ENCODE measurements around the gene SLC22A6.
"Not testable (repeated sequence)": the region's sequence is repeated elsewhere in the genome, so short reads cannot be mapped to it uniquely, and the experiment has no call there.

Gene SLC22A6

GRCh38 chr11:62985041-62985750, 429 bp upstream of the SLC22A6 start:
- no peak for FAIRE-seq
- no peak for DNase-seq (ENCODE audit: low spot score)

- DNase-seq (ENCODE audit: low spot score) (no peak), FAIRE-seq (no peak)
Observed at GRCh38 chr11:62983536-62984199, 1.1 kb downstream of the SLC22A6 start.

DNA sequence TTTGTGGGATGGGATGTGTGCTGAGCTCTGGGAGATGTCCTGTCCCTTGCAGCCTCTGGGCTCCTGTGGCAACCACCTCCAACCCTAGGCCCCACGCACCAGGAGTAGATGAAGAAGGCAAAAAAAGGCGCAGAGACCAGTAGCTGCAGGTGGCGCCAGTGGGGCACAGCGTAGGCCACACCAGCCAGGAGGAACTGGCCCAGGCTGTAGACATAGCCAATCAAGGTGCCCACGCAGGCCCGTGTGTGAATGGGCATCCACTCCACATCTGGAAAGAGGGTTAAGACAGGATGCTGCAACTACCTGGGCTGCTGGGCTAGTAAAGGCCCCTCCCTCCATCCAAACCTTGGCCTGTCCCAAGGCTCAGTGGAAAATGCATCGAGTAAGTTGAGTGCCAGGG, 3.0 kb downstream of the SLC22A6 start:
- DNase-seq (ENCODE audit: low spot score) (no peak), FAIRE-seq (no peak)

- no peak for DNase-seq (ENCODE audit: low spot score)
- FAIRE-seq, result no peak
Observed at GRCh38 chr11:62980133-62980760, 4.5 kb downstream of the SLC22A6 start.

DNA sequence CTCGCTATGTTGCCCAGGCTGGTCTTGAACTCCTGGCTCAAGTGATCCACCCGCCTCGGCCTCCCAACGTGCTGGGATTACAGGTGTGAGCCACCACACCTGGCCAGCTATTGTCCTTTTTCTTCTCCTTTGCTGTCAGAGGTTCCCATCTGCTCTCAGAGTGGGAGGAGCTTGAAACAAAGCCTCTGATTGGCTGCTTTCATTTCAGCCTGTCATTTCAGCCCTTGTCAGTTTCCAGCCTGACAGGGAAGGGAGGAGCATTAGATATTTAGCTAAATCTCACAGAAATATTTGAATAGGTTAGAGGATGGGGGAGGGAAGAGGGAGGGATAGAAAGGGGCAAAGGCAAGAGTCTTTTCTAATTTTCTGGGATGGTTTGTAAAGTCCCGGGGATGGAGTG, 8.7 kb downstream of the SLC22A6 start:
- DNase-seq (ENCODE audit: low spot score) (no peak), FAIRE-seq (no peak)

GRCh38 chr11:62974848-62975522, 9.8 kb downstream of the SLC22A6 start:
- FAIRE-seq (no peak), DNase-seq (ENCODE audit: low spot score) (no peak)

- DNase-seq (ENCODE audit: low spot score), result no peak
- FAIRE-seq, result no peak
Observed at GRCh38 chr11:62965574-62965973, 19.2 kb downstream of the SLC22A6 start.

DNA sequence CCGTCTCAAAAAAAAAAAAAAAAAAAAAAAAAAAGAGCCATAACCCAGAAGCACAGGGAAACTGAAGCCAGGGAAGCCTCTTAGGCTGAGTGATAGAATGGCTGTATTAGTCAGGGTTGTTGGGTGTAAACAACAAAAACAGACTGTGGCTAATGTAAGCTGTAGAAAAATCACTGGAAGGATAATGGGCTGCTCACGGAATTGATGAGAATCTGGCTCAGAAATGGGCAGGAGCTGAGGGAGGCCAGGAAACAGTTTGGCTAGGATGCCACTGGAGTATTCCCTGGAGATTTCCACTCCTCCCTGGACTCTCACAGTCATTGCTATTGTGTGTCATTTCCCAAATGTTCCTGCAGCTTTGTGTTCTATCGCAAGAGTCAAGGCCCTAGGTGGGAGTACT, 22.4 kb downstream of the SLC22A6 start:
- DNase-seq (ENCODE audit: low spot score) (no peak), FAIRE-seq (no peak)

GRCh38 chr11:62961017-62961570, 23.7 kb downstream of the SLC22A6 start:
- DNase-seq (ENCODE audit: low spot score) (no peak), FAIRE-seq (no peak)

DNA sequence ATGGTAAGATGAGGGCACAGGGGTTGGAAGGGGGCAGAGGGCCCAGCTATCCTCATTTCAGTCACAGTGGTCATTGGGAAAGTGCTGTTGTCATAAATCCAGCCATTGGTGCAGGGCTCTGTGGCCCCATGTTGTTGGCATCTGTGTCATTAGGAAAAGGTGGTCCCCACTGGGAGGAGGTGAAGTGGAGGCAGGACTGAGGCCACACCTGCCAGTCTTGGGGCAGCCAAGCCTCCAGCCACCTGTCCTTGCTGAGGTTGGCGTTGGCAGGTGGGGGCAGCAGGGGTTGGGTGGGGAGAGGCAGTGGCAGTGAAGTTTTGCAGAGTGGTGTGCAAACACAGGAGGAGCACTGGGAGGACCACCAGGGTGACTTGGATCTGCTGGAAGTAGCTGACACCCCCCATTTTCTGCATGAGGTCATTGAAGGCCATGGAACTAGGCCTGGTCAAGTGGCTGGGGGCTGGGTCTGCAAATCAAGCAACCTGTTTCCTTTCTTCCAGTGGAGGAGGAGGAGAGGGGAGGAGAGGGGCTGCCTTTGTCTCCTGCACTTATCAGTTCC, 25.3 kb downstream of the SLC22A6 start:
- DNase-seq (ENCODE audit: low spot score) (no peak), FAIRE-seq (no peak)

- no peak for FAIRE-seq
- DNase-seq (ENCODE audit: low spot score), result no peak
Observed at GRCh38 chr11:62958547-62959421, 26.0 kb downstream of the SLC22A6 start.

GRCh38 chr11:62957147-62957546, 27.6 kb downstream of the SLC22A6 start:
- FAIRE-seq, result no peak
- DNase-seq (ENCODE audit: low spot score), result no peak

- no peak for FAIRE-seq
- no peak for DNase-seq (ENCODE audit: low spot score)
Observed at GRCh38 chr11:62954478-62954877, 30.3 kb downstream of the SLC22A6 start.

- DNase-seq (ENCODE audit: low spot score) (no peak), FAIRE-seq (no peak)
Observed at GRCh38 chr11:62953811-62954210, 31.0 kb downstream of the SLC22A6 start.

DNA sequence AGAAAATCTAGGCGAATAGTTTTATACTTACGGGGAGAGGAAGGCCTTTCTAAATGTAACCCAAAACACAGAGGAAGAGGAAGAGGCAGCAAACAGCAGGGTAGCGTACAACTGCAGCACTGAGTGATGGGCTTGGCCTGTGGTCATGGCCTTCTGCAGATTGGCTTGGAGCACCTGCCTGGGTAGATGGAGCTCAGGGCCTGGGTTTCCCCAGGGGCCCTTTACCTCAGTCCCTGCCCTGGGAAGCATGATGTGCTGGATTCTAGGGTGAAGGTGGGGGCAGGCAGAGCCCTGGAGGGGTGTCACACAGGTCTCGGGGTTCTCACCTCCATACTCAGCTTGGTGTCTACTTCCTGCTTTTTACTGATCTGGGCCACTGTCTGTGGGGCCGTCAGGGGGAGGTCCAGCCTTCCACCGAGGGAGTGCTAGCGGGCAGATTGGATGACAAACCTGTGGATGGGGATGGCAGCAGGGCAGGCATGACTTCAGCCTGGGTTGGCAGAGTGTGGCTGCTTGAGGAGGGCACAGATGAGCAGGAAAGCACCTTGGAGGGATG, 35.9 kb downstream of the SLC22A6 start:
- DNase-seq (ENCODE audit: low spot score) (no peak), FAIRE-seq (no peak)

DNA sequence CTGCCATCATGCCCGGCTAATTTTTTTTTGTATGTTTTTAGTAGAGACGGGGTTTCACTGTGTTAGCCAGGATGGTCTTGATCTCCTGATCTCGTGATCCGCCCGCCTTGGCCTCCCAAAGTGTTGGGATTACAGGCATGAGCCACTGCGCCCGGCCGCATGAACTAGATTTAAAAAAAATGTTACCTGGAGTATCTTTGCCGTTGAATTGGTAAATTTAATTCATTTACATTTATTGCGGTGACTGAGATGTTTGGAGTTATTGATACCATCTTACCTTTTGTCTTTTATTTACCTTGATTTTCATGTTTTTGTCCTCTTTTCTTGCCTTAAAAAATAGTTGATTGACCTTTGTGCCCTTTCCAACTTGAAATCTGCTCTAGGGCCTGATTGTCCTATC, 39.2 kb downstream of the SLC22A6 start:
- not testable (repeated sequence) for DNase-seq (ENCODE audit: low spot score); FAIRE-seq

- FAIRE-seq; DNase-seq (ENCODE audit: low spot score): not testable (repeated sequence)
Observed at GRCh38 chr11:62937528-62937927, 47.2 kb downstream of the SLC22A6 start.

DNA sequence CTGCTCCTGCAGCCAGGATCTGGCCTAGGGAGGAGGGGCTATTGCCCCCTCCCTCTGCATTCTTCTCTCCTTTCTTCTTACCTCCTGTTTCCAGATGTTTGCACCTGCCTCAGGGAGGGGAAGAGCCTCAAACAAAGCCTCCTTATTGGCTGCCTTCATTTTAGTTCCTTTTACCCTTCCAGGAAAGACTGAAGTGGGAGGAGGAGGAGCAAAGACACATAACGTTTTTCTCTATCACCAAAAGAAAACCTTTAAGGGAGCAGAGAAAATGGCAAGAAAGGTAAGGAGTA, 50.3 kb downstream of the SLC22A6 start:
- FAIRE-seq (no peak), DNase-seq (ENCODE audit: low spot score) (no peak)

- DNase-seq (ENCODE audit: low spot score), result no peak
- no peak for FAIRE-seq
Observed at GRCh38 chr11:62933750-62934495, 50.8 kb downstream of the SLC22A6 start.

GRCh38 chr11:62933285-62933684, 51.5 kb downstream of the SLC22A6 start:
- DNase-seq (ENCODE audit: low spot score) (no peak), FAIRE-seq (no peak)
